Neuron (in vitro differentiated cells): ENCODE results near the gene PSMB11.

ENCODE experiments used
- H2AFZ ChIP-seq: one replicate; pipeline ENCODE4 v1.6.1; 2013; ENCODE audit warnings: low read depth, mild to moderate bottlenecking, inconsistent platforms, low read length, moderate library complexity
- H3K27me3 ChIP-seq: one replicate; pipeline ENCODE4 v1.6.1; 2013; ENCODE audit warnings: low read length; ENCODE audit not compliant: insufficient read depth
- H3K36me3 ChIP-seq: one replicate; pipeline ENCODE4 v1.6.1; 2013; ENCODE audit warnings: low read length; ENCODE audit not compliant: insufficient read depth
- H3K4me1 ChIP-seq: one replicate; pipeline ENCODE4 v1.6.1; 2013; ENCODE audit warnings: low read length; ENCODE audit not compliant: insufficient read depth
- H3K4me3 ChIP-seq: 2 replicates; pipeline ENCODE4 v1.5.1; 2013; ENCODE audit warnings: mild to moderate bottlenecking, low read length, moderate library complexity
- H3K9me3 ChIP-seq: one replicate; pipeline ENCODE4 v1.6.1; 2013; ENCODE audit warnings: low read length

The PSMB11 gene

DNA sequence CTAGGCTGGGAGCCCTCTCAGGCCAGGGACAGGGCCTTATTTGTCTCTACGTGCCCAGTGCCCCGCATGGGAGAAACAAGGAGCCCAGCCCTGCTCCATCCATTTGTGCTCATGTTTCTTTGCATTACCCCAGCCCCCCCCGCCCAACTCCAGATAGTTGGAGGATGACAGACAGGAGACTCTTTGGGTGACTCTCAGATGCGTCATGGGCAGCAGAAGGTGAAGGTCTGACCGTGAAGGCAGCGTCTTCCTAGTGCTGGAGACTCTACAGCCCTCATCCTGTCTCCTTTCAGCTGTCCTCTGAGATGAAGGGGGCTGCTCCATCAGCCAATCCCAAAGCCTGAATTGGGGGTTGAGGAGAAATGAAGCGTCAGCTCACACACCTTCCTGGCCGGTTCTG lies 283 bp upstream of the PSMB11 start:
- H2AFZ ChIP-seq, result no peak overlapping the region
- H3K4me1 ChIP-seq, result no peaks in the 10 kb centered on the region
- H3K4me3 ChIP-seq, result no peak overlapping the region
- H3K36me3 ChIP-seq, result no peaks in the 10 kb centered on the region
- no peaks in the 10 kb centered on the region for H3K9me3 ChIP-seq
- H3K27me3 ChIP-seq, result no peaks in the 10 kb centered on the region

DNA sequence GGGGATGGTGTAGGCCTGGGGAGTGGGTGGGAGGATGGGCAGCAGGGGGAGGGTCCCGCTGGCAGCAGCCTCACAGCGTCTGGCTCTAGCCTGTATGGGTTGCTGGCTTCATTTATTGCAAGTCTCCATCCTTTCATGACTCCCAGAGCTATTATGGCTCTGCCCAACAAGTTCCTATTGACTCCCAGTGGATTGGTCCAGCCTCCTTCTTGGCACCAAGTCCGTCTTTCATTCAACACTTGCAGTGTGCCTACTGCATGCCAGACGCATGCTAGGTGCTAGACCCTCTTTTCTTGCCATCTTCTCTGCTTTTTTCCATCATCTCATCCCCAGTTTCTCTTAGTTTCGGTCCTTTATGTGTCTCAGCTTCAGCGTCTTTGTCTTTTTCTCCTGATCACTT lies 1.1 kb downstream of the PSMB11 start:
- Histone ChIP-seq H3K4me1 (no peaks in the 10 kb centered on the region), H3K27me3 (no peaks in the 10 kb centered on the region), H3K4me3 (no peak overlapping the region), H3K36me3 (peaks cover 2% of the 10 kb centered on the region), H3K9me3 (no peaks in the 10 kb centered on the region), H2AFZ (no peak overlapping the region)

DNA sequence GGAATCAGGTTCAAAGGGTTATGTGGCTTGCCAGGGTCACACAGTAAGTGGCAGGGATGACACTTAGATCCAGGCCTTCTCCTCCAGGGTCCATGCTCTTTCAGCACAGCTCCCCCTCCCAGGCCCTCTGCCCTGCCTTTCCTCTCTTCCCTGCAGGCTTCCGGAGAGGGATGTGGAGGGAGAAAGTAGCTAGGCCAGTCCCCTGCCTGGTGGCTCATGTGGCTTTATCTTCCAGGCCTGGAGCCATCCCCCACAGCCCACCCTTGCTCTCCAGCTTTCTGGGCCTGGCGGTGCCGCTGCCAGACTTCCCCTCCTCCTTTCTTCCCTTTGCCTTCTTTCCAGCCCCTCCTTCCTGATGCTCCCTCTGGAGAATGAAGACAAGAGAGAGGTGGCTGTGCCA lies 1.7 kb downstream of the PSMB11 start:
- Histone ChIP-seq H3K9me3 (peaks cover 6% of the 10 kb centered on the region), H2AFZ (no peak overlapping the region), H3K27me3 (no peaks in the 10 kb centered on the region), H3K4me3 (no peak overlapping the region), H3K4me1 (no peaks in the 10 kb centered on the region), H3K36me3 (peaks cover 7% of the 10 kb centered on the region)

DNA sequence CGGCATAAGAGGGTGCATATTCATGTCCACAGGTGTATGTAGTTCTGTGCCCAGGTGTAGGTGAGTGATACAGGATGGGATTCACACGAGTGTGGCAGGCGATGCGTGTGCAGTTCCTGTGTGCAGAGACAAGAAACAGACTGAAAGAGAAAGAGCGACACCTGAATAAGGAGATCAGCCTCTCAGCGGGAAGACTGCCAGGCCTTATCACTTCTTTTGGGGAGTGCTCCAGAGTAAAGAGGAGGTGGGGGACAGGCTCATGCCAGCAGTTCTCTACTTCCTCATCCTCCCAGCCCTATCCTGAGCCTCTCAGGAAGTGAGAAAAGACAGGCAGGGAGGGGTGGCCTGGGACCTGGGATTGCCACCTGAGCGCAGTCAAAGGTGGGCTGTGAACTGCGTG lies 2.8 kb downstream of the PSMB11 start:
- Histone ChIP-seq H2AFZ (no peak overlapping the region), H3K27me3 (no peaks in the 10 kb centered on the region), H3K9me3 (peaks cover 7% of the 10 kb centered on the region), H3K4me1 (no peaks in the 10 kb centered on the region), H3K4me3 (no peak overlapping the region), H3K36me3 (peaks cover 16% of the 10 kb centered on the region)

DNA sequence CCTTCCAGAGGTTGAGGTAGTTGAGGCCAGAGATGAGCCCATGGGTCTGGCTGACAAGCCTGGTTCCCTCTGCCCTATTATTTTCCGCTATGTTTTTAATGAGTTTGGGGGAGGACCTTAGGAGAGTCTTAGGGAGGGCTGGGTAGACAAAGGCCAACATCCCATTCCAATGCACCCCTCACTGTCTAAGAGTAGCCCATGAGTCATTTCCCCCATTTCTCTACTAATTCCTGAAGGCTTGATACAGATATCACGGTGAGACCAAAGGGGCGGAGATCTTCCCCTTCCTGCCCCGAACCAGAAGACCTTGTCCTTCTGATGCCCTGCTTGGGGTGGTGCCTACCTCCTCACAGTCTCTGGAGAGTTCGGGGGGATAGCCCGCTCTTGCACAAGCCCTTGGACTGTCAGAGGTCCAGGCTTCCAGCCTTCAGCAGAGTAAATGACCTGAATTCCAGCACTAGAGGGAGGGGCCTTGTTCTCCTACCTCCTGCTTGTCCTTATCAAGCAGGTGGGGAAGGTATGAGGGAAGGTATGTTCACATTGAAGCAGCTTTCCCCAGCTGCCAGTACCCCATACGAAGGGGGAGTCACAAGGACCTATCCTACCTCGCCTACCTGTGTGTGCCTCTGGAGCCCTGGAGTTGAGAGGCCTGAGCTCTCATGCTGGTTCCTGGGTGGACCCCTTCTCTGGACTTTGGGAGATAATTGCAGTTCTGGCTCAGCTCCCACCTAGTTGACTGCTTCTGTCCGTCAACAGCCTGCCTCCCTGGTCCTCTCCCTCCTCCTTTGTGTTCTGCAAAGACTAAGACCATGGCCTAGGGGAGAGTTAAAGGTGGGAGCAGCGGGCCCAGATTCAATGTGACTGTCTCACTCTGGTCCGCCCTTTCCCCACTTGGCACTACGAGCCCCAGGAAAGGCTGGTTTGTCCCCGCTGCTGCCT lies 3.7 kb downstream of the PSMB11 start:
- H3K36me3 ChIP-seq, result peaks cover 24% of the 10 kb centered on the region
- no peak overlapping the region for H3K4me3 ChIP-seq
- H2AFZ ChIP-seq, result no peak overlapping the region
- no peaks in the 10 kb centered on the region for H3K4me1 ChIP-seq
- peaks cover 7% of the 10 kb centered on the region for H3K9me3 ChIP-seq
- H3K27me3 ChIP-seq, result no peaks in the 10 kb centered on the region

DNA sequence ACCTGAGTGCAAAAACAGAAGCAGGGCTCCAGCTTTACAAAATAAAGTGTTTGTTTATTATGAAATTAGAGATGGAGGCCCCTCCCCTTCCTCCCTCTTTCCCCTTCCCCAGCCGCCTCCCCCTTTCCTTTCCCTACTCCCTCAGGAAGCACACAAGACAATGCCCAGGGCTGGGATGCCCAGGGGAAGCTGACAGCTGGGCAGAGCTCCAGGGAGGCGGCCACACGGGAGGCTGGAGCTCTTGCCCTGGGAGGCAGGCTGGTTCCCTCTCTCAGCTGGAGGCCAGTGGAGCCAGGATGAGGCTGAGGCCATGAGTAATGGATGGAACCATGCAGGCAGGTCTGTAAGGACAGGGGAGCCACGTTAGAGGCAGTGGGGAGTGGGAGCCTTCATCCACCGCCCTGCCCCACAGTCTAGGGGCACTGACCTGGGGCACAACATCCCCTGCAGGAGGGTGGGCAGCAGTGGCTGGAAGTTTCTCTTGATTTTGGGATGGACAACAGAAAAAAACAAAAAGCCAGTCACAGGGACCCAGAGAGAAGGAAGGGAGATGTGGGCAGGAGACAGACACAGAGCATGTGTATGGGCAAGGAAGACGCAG lies 5.1 kb downstream of the PSMB11 start:
- peaks cover 7% of the 10 kb centered on the region for H3K9me3 ChIP-seq
- no peaks in the 10 kb centered on the region for H3K4me1 ChIP-seq
- no peak overlapping the region for H2AFZ ChIP-seq

DNA sequence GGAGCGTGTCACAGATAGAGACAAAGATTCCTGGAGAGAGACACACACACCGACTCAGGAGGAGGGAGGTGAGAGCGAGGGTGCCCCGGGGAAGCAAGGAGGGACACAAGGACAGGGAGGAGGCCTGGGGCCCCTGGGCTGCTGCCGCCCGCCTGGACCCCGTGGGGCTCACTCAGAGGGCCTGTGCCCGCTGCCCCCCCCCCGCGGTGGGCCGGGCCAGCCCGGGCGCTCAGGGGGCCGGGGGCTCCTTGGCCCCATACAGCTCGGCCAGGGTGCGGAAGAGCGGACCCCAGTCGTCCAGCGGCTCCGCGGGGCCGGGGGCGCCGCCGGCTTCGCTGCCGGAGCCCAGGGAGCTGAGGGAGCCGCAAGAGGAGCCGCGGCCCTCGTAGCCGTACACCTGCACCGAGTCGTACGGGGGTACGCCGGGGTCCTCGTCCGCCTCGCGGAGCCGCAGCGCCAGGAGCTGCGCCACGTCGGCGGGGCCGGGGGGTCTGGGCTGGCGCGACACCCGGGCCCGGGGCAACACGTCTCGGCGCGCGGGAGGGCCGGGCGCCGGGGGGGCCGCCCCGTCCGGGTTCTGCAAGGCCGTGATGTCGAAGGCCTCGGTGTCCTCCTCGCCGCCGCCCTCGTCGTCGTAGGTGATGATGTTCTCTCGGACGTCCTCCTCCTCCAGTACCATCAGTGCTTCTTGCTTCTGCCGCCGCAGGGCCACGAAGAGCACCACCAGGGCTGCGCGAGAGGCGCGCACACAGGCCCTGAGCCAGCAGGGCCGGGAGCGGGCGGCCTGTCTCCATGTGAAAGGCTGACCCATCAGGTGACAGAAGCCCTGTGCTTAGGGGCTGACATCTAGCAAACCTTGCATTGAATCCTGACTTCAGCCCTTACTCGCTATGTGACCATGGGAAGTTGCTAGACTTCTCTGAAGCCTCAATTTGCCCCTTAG lies 6.0 kb downstream of the PSMB11 start:
- peaks cover 33% of the 10 kb centered on the region for H3K36me3 ChIP-seq
- H2AFZ ChIP-seq, result no peak overlapping the region
- H3K9me3 ChIP-seq, result peaks cover 7% of the 10 kb centered on the region
- H3K4me3 ChIP-seq, result no peak overlapping the region
- no peaks in the 10 kb centered on the region for H3K27me3 ChIP-seq
- H3K4me1 ChIP-seq, result no peaks in the 10 kb centered on the region

More for the DNA sequence above, 5.1 kb downstream of the PSMB11 start:
- H3K4me3 ChIP-seq, result no peak overlapping the region
- no peaks in the 10 kb centered on the region for H3K27me3 ChIP-seq
- H3K36me3 ChIP-seq, result peaks cover 31% of the 10 kb centered on the region

DNA sequence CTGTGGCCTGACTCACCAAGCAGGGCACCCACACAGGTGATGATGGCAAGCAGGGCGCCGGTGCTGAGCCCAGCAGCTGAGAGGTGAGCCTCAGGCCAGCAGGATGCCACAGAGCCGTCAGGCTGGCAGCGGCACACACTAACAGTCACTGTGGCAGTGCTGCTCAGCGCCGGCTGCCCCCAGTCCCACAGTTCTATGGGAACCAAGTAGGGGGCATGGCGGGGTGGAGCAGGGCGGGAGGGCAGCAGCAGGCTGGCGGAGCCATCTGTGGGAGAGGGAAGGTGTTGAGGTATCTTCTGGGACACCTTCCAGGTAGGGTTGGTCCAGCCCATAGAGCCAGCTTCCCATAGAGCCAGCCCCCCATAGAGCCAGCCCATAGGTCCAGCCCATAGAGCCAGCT lies 7.0 kb downstream of the PSMB11 start:
- Histone ChIP-seq H3K4me1 (no peaks in the 10 kb centered on the region), H3K36me3 (peaks cover 43% of the 10 kb centered on the region), H3K27me3 (no peaks in the 10 kb centered on the region), H3K4me3 (no peak overlapping the region), H3K9me3 (peaks cover 7% of the 10 kb centered on the region), H2AFZ (no peak overlapping the region)

DNA sequence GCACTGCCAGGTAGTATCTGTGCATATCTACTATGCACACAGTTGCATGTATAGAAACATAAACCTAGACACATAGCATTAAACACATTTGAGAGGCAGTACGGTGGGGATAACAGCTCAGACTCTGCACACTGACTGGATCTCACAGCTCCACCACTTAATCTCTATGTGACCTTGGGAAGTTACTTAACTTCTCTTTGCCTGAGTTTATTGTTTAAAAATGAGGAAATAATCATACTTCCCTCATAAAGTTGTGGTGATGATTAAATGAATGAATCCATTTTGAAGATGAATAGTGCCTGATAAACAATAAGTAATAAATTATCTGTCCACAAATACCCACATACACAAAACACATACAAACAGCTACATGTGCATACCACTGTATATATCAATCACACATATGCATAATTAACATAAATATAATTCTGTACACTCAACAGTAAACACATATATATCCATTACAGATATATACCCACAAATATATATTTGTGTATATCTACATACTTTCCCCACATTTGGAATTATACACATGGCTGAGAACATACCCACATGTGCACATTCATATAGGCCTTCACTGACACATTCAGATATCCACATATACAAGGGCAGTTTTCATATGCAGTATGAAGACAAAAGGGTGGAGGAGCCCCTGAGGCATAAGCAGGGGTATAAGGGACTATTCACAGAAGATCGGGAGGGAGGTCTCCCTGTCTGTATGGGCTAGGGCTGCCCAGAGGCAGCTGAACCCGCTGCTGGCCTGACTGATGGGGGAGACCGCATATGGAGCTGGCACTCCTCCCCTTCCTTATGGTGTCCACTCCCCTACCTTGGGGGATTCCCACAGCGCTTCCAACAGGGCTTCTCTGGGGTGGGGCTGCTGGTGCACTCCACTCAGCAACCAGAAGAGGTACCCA lies 9.4 kb downstream of the PSMB11 start:
- Histone ChIP-seq H3K4me3 (no peak overlapping the region), H3K9me3 (peaks cover 7% of the 10 kb centered on the region), H3K36me3 (peaks cover 45% of the 10 kb centered on the region), H3K27me3 (no peaks in the 10 kb centered on the region), H3K4me1 (peaks cover 6% of the 10 kb centered on the region), H2AFZ (no peak overlapping the region)

DNA sequence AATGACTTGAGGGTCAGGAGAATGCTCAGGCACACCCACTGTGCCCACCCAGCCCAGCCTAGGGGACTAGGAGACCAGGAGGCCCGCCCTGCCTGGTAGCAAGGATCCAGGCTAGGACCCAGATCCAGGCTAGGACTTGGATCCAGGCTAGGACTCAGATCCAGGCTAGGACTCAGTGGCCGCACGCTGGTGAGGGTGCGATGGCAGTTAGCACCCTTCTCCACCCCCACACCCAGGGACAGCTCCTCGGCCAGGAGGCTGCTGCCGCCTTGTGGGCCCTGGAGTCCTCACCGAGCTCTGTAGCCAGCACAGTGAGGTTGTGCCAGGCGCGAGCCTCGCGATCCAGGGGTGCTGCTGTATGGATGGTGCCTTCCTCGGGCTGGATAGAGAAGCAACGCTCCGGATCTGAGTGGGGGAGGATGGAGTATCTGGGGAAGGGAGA lies 10.2 kb downstream of the PSMB11 start:
- peaks cover 7% of the 10 kb centered on the region for H3K9me3 ChIP-seq
- no peaks in the 10 kb centered on the region for H3K27me3 ChIP-seq
- no peak overlapping the region for H2AFZ ChIP-seq
- no peak overlapping the region for H3K4me3 ChIP-seq
- H3K36me3 ChIP-seq, result peaks cover 45% of the 10 kb centered on the region
- peaks cover 13% of the 10 kb centered on the region for H3K4me1 ChIP-seq

DNA sequence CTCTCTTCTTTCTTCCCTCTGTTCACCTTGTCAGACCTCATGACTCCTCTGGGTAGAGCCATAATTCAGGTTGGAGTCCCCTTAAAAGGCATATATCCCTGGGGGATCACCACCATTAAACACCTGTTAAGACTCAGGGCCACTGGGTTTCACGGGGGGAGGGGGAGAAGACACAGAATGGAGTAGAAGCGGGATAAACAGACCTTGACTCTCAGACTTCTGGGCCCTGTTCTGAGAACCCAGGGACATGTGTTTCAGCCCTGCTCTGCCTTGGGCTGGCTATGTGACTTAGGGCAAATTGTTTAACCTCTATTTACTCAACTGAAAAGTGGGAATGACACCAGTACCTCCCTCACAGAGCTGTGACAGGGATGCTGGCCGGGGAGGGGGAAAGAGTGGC lies 10.7 kb downstream of the PSMB11 start:
- Histone ChIP-seq H3K4me1 (peaks cover 13% of the 10 kb centered on the region), H3K36me3 (peaks cover 42% of the 10 kb centered on the region), H3K27me3 (no peaks in the 10 kb centered on the region), H3K4me3 (no peak overlapping the region), H2AFZ (no peak overlapping the region), H3K9me3 (peaks cover 7% of the 10 kb centered on the region)

DNA sequence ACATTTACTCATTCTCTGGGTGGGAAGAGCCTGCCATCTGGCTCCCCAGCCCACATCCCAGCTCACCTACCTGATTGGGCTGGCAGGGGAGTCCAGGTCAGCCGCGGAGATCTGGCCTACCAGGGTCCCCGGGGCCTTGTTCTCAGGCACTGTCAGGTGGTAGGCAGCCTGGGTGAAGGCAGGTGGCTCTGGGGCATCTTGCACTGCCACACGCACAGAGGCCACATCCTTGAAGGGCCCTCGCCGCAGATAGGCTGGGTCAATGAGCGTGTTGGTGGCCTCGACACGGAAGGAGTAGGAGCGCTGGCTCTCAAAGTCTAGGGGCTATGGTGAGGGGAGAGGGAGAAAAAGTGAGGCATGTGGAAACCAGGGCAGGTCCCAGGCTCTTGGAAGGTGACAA lies 11.4 kb downstream of the PSMB11 start:
- Histone ChIP-seq H3K27me3 (no peaks in the 10 kb centered on the region), H3K9me3 (peaks cover 5% of the 10 kb centered on the region), H3K36me3 (peaks cover 43% of the 10 kb centered on the region), H2AFZ (no peak overlapping the region), H3K4me3 (no peak overlapping the region), H3K4me1 (peaks cover 16% of the 10 kb centered on the region)
